Activated T-cell treated with anti-CD3 and anti-CD28 coated beads for 4 hours (primary cell): Measurements from ENCODE around the gene CYTH4.

Source experiments
- DNase-seq: peaks from one replicate; pipeline ENCODE4 v3.0.0-alpha.2; 2020

The CYTH4 gene

DNA sequence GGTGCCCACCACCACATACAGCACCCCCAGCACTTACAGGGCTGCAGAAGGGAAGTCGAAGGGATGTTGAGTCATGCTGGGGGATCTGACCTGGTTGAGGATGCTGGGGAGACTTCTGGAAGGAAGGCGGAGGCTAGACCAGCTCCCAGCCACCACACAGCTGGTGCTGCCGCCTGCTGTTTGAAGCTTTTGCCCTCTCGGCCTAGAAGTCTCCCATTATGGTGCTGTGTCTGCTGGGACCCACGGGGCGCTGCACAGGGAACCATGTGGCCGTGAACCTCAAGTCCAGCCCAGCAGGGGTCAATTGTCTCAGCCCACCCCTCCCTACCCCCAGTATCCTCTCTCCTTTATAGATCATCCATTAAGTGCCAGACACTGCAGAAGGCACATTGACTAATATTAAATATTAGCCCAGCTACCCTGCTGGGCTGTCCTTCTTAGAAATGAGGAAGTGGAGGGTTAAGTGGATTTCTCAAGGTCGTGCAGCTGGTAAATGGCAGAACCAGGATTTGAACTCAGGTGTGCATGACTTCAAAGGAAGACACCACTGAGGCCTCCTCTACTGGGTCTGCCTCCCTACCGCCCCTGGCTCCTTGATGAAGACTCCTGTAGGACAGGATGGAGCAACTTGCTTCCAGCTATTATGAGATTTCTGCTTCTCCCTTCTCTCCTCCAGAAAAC lies 49.7 kb downstream of the CYTH4 start:
- no peak for DNase-seq

- no peak for DNase-seq
Measured at GRCh38 chr22:37333724-37334460, 51.6 kb downstream of the CYTH4 start.

- DNase-seq: no peak
Measured at GRCh38 chr22:37334461-37334858, 52.2 kb downstream of the CYTH4 start.

DNA sequence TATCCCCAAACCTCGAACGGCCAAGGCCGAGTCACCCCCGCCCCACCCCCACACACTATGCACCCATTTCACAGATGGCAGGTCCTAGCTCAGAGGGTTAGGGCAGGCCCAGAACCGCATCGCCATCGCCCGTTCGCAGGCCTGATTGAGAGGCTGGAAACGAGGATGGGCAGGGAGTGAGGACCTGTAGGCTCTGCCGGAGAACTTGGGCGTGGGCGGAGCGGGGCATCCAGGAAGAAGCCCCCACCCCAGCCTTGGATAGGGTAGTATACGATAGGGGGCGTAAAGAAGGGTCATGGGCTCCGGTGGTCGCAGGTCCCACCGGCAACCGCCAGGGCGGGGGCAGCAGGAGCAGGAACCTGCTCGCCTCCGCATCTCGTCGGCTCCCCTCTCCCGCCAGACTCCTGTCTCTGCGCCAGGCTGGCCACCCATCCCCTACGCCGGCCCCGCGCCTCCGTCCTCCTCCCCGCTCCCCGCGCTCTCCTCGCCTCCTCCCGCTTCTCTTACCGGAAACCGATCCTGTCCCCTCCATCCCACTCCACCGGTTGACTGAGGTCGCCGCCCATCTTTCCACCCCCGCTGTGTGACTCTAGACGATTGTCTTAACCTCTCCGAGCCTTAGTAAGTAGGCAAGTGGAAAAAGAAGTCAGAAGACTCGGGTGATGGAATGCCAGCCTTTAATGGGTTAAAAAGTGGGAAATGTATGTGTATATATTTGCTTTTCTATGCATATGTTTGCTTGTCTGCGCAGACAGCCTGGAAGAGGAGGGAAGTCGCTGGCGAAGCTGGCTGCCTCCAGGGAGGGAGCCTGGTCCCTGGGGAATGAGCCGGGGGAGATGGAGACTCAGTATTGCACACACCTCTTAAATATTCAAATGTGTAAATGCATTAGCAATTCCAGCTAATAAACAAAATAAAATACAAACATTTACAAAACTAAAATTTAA lies 52.8 kb downstream of the CYTH4 start:
- DNase-seq: no peak

DNA sequence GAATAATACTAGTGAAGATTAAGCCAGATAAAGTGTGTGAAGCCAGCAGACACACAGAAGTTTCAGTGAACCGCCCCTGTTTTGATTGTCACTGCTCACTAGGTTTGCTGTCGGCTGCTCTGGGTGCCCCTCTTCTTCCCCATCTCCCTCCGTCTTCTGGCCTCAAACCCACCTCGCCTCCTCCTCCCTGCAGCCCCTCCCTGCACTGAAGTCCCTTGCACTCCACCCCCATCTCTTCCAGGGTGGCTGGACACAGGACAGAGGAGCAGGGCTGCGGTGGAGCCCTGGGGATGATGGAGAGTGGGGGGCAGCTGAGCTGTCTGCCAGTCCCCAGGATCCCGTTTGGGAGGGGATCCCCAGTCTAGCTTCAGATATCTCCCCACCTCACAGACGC lies 53.5 kb downstream of the CYTH4 start:
- no peak for DNase-seq

GRCh38 chr22:37336579-37336978 lies 54.3 kb downstream of the CYTH4 start:
- DNase-seq: no peak

- DNase-seq: no peak
Measured at GRCh38 chr22:37337204-37337943, 55.1 kb downstream of the CYTH4 start.

DNA sequence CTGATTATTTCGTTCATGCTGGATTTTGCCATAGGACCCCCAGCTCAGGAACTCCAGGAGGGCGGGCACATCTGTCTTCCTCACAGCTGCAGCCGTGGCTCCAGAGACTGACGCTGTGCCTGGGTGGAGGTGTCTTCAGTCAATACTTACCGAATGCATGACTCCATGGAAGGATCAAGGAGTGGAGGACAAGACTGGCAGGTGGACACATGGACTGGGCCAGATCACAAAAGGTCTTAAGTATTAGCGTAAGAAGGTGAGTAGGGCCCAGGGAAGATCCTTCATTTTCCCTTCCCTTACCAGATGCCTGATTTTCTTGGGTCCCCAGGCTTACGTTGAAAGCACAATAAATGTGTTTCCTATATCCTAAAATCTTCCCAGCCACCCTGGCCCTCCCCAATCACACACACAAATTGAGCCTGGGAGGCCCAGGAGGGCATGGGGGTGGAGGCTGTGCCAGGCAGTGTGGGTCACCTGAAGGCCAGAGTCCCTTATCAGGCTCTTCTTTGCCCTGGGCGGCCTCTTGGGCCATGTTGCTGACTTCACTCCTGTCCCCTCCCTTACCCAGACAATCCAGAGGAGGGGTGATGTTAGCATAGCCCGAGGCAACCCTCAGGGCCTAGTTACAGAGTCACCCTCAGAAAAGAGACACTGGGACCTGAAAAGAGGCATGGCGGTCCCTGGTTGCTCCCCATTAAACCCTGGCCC lies 56.4 kb downstream of the CYTH4 start:
- DNase-seq: no peak

GRCh38 chr22:37340331-37341262 lies 58.3 kb downstream of the CYTH4 start:
- no peak for DNase-seq

- DNase-seq: no peak
Measured at GRCh38 chr22:37342065-37342464, 59.8 kb downstream of the CYTH4 start.

DNA sequence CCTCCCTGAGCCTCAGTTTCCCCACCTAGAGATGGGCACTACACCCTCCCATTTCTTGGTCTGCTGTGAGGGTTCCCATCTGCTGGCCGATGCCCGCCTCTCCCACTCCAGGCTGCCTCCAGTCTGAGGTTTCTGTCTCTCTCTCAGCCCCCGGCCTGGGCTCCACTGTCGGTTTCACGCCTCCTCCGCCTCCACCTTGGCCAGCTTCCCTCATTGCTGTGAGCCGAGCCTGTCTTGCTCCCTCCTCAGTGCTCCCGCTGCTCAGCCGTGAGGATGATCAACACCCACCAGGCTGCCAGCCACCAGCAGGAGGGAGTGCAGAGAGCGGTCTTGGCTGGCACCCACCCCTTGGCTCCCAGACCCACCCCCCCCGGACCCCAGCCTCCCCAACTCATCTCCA lies 61.0 kb downstream of the CYTH4 start:
- DNase-seq: no peak

DNA sequence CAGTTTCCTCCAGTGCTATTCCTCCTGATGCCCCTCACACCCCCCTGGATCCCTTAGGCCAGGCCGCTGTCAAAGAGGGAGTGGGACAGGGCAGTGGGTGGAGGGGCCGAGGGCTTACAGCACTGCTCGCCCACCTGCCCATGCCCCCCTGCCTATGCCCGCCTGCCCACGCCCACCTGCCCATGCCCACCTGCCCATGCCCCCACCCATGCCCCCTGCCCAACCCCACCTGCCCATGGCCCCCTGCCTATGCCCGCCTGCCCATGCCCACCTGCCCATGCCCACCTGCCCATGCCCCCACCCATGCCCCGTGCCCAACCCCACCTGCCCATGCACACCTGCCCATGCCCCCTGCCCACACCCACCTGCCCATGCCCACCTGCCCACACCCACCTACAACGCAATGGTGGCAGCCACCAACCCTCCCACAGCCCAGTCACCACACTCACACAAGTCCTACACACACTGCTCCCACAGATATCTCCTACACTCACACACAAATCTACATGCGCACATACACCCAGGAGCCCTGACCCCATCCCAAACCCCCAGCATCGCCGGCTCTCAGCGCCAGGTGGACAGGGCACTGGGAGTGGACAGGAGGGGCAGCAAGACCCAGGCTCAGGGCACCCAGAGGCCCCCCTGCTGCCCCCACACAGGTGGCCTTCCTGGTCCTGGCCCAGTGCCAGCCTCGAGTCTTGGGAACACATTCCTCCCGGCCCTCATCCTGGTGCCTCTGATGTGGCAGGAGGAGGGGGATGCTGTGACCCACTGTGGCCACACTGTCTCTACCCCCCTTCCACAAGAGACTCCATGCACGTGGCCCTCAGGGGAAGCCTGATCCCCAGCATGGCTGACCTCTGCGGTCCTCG lies 61.8 kb downstream of the CYTH4 start:
- DNase-seq: no peak

DNA sequence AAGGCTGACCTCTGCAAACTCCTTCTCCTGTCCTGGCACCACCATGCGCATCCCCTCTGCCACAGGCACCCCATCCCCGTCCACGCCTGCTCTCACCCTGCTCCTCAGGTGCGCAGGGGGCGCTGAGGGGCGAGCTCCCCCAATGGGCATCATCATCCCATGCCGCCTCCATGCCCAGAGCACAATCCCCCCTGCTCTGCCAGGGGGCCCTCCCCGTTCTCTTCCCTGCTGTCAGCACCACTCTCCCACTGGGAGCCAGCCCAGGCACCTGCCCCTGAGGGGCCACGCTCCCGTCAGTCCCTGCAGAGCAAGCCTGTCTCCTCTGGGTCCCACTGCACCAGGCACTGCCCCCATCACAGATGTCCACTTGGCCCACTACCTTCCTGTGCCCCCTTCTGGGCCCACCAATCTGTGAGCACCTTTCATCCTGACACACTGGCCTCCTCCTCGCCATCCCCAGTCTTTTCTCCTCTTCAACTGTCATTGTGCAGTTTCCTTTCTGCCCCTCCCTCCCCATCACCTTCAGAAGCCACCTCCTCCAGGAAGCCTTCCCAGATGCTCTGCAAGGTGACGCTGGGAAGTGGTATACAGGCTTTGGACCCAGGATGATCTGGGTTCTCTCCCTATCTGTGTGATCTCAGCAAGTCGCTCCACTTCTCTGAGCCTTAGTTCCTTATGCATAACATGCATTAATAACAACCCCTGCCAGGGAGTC lies 62.6 kb downstream of the CYTH4 start:
- no peak for DNase-seq

- no peak for DNase-seq
Measured at GRCh38 chr22:37345863-37346504, 63.7 kb downstream of the CYTH4 start.

GRCh38 chr22:37346505-37346895 lies 64.2 kb downstream of the CYTH4 start:
- DNase-seq: no peak

GRCh38 chr22:37349043-37349814 lies 66.9 kb downstream of the CYTH4 start:
- no peak for DNase-seq

GRCh38 chr22:37351232-37351631 lies 68.9 kb downstream of the CYTH4 start:
- DNase-seq: no peak

GRCh38 chr22:37352481-37352880 lies 70.2 kb downstream of the CYTH4 start:
- no peak for DNase-seq
